ENCODE data around the gene CHURC1.

- no peak for TF ChIP-seq SIN3A (conservative IDR thresholded peaks at IDR 0.05 in 1 of 2, IDR thresholded peaks at IDR 0.05 in 1 of 2; ENCODE audit: low read depth in 1 of 2, low read length in 2 of 2)
- TF ChIP-seq POLR2AphosphoS5 (IDR thresholded peaks at IDR 0.05; ENCODE audit: low read depth, low read length) = no peak
- TF ChIP-seq JUND (IDR thresholded peaks at IDR 0.05; ENCODE audit: low read length) = no peak
- no peak for TF ChIP-seq RNF2 (IDR thresholded peaks at IDR 0.05; ENCODE audit: borderline replicate concordance, low read depth, low read length, missing control alignments, poor library complexity, severe bottlenecking)
- no peak for TF ChIP-seq CHD2 (IDR thresholded peaks at IDR 0.05; ENCODE audit: low read length)
Measured at GRCh38 chr14:64906022-64906421, 8.2 kb upstream of the CHURC1 start.
